NCI-H510A treated with DMSO at 0.1 percent for 48 hours (cell line): ENCODE measurements around the gene OXLD1.
A peak's percentile ranks its signal among the peaks of the same experiment; 100 is the strongest.

Source experiments
- DNase-seq: peaks from one replicate; lab custom pipeline; 2025; lab: John Stamatoyannopoulos, UW

OXLD1 gene

DNA sequence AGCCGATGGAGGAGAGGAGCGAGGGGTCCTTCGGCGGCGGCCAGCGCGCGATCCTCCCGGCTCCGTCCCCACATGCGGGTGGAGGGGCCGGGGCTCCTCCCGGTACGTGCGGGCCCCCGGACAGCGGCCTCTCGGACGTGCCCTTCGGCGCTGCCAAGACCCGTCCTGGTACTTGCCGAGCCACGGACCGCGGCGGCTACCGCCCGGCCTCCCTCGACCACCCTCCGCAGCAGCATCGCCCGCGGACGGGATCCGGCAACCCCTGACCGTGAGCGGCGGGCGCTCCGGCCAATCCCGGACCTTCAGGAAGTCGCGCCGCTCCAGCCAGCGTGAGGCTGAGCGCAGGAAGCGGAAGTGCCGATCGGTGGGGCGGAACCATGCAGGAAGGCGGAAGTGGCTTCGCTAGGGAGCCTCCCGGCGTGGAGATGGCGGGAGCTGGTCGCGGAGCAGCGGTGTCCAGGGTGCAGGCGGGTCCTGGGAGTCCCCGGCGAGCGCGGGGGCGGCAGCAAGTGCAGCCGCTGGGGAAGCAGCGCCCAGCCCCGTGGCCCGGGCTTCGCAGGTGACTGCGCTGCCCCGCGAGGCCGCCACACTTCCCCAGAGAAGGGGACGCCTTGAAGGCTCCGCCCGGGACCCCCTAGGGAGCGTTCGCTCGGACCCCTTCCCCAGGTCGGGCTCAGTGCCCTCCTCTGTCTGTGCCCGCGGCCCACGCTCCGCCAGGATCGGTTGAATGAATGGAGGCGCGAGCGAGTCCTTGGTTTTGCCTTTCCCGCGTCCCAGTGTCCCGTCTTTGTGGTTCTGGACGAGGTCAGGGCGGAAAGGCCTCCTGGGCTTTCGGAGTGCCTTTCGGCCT lies at the start of gene OXLD1, which contains the start of gene CCDC137:
OXLD1 (minus strand) TSS at position 264 of the 850 bp plus-strand sequence; CDS start at position 236, 28 bp downstream.
CCDC137 (plus strand) TSS at position 396 of the 850 bp plus-strand sequence; CDS start at position 426, 30 bp downstream.
- peak; percentile 77 for DNase-seq

DNA sequence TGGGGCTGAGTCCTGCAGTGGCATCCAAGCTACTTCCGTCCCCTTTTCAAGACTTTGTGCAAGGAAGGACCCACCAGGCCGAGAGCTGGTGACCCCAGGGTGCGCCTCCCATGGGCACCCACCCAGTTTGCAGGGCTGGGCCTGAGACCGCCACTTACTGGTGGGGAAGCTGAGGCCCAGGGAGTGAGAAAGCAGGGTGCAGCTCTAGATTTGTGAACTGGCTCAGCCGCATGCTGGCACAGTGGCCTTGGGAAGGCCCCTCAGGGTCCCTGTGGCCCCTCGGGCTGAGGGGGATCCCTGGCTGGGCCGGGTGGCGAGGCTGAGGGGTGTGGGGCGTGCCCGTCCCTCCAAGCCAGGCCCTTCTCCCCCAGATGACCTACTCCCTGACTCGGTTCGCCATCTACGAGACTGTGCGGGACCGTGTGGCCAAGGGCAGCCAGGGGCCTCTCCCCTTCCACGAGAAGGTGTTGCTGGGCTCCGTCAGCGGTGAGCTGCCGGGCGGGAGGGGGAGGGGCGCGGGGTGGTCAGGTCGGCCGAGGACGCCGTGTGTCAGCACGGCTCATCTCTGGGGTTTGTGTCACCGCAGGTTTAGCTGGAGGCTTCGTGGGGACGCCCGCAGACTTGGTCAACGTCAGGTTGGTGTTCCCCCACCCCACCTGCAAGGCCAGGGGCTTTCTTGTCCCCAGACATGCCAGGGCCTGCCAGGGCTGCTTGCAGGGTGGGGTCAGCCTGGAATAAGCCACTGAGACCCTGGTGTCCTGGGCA lies 48.9 kb upstream of the OXLD1 start:
- DNase-seq, result no peak

DNA sequence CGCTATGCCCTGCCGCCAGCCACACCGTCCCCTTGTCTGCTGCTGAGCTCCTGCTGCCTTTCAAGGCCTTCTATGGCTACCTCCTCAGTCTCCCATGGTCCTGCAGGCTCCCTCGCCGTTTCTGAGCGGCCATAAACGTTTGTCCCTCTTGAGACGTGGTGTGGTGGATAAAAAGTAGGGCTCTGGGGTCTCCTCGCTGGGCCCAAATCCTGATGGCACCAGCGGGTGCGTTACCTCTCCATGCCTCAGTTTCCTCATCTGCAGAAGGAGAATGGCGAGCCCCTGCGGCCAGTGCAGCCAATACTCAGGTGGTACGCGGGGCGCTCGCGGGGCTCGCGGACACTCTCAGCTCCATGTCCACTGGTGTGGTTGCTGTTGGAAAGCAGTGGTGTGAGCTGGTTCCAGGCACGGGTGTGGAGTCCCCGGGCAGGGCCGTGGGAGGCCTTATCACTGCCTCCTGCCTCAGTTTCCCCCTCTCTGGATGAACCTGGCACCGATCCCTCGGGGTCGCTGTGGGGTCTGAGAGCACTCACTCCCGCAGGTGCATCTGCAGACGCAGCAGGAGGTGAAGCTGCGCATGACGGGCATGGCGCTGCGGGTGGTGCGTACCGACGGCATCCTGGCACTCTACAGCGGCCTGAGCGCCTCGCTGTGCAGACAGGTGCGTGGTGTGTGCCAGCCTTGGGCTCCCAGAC lies 48.2 kb upstream of the OXLD1 start:
- DNase-seq, result no peak

DNA sequence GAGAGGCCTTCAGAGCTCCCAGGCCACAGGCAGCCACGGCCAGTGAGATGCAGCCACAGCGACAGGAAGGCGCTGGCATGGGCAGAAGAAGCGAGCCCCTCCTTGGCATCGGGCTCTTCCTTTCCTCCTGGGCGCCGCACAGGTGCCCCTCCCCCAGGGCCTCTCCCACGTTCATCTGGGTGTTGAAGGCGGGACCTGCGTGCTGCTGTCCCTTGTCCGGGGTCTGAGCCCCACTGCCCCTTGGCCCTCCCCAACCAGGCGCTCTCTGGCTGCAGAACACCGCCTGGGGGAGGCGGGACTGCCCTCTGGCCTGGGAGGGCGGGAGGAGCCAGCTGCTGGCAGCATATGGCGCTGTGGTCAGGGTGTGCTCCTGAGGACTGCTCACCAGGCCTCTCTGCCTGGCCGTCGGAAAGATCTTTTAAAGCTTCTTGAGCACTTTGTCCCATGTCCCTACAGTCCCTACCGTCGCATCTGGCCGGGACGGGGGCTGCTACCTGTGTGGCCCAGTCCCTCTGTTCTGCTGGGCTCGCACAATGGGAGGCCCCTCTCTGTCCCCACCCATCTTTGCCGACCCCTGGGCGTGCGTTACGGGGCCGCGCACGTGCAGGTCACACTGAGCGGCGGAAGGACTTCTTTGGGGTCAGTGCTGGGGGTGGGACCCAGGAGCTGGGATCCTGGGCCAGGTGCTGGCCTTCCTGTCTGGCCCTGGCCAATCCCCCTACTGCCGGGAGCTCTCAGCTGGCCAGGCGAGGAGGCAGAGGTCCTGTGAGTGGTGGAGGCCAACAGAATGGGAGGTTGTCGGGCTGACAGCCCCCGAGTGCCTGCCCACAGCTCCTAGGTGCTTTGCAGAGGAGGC lies 47.4 kb upstream of the OXLD1 start:
- no peak for DNase-seq

DNA sequence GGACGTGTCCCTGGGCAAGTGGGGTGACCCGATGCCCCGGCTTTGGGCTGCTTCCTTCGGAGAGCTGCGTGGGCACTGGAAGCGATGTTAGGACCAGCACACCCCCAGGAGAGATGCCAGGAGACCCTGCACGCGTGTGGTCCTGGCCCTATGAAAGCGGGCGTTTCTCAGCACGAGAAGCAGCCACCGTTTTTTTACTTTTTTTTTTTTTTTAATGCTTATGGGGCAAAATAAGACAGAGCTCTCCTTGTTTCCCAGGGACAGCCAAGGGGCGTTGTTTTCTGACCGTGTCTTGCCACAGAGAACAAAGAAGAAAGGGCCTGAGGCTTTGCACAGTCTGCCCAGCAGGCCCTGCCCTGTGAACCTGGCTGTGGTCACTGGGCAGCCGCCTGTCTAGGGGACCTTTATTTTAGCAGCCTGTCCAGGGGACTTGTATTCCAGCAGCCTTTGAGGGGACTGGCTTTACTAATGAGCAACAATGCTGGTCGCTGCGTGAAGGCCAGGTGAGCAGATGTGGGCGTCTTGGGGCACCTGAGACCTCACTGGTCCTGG lies 46.7 kb upstream of the OXLD1 start:
- DNase-seq, result no peak

DNA sequence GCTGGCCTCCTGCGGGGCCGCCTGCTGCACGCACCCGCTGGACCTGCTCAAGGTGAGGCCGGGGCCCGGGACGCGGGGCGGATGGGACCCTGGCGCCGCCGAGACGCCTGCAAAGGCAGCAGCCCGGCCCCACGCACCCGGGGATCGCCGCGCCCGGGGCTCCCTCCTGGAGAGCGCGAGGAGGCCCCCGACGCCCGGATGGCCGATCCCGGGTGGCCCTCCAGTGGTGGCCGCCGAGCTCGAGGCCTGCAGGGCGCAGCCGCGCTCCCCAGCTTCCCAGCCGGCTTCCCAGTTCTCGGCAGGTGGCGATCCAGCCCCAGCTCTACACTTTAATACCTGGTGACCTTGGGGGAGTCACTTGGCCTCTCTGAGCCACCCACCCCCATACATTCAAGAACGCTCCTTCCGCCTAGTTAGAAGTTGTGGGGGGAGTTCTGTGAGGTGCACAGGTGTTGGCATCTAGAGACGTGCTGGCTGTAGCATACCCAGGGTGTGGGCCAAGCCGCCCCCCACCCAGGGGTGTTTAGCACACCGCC lies 46.1 kb upstream of the OXLD1 start:
- DNase-seq, result no peak

DNA sequence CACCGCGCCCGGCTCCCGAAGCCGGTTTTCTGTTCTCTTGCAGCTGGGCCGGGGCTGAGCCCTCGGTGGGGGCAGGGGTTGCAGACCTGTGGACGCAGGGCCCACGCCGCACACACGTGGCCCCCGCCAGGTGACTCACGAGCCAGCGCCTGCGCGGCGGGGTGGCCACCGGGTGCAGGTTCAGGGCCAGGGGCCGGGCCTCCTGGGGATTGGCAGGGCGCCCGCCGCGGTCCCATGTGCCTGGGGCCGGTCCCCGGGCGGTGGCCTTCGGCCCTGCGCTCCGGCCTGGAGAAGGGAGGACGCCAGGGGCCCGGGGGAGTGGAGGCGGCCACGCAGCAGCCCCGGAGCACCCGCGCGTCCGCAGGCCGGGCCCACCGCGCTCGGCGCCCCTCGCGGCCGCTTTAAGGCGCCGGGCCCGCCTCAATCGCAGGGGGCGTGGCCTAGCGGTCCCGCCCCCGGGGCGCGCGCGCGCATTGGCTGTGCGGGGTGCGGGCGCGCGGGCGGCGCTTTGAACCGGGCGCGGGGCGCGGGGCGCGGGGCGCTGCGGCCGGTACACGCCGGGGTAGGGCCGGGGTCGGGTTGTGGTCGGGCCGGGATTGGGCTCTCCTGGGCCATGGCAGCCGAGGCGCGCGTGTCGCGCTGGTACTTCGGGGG lies 45.5 kb upstream of the OXLD1 start, which contains the start of gene SLC25A10:
SLC25A10 (plus strand) TSS at position 471 of the 654 bp plus-strand sequence; CDS start at position 614, 143 bp downstream.
- DNase-seq, result peak; percentile 70

DNA sequence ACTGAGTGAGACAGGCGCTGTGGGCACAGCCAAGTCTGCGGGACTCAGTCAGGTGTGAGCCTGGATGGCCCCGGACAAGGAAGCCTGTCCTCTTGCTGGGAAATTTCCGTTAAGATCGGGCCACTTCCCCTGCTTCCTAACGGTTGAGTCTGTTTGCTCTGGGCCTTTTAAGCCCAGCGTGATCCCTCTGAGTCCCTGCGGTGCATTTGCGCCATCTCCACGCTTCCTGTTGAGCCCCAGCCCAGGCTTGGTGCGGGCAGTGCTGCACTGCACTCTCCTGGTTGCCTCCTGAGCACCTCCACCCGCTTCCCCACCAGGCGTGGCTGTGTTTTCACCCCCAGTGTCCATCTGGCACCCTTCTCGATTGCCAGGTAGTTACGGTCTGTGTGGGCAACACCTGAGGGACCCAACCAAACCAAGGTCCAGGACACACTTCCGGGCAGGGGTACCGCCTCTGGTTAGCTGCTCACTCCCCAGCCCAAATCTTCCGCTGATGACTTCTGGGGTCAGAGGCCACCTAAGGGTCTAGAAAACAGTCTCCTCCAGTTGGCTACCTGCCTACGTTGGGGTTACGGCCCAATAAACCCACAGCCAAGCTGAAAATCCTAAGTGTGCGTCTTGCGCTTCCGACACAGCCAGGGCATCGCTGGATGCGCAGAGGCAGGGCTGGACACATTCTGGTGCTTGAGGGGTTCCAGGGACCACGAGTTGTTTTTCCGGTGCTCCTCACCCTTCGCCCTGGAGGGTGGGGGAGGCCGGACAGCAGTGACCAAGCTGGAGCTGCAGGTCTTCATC lies 44.3 kb upstream of the OXLD1 start:
- DNase-seq, result no peak

DNA sequence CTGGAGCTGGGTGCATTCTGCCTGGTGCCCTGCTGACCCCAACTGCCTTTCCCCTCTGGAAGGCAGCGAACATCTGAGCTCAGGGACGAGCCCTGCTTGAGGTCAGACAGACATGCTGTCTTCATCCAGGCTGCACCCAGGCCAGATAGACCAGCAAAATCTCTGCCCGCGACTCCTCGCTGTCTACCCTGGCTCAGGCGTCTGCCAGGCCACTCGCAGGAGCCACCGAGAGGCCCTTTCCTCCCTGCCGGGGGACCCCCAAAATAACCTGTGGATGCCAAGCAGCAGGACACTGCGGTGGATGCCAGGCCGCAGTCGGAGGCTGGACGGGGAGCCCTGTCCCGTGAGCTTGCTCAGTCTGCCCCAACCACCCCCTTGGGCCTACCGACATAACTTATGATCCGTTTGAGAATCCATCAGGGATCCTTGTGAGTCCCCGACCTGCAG lies 42.4 kb upstream of the OXLD1 start:
- DNase-seq, result no peak

DNA sequence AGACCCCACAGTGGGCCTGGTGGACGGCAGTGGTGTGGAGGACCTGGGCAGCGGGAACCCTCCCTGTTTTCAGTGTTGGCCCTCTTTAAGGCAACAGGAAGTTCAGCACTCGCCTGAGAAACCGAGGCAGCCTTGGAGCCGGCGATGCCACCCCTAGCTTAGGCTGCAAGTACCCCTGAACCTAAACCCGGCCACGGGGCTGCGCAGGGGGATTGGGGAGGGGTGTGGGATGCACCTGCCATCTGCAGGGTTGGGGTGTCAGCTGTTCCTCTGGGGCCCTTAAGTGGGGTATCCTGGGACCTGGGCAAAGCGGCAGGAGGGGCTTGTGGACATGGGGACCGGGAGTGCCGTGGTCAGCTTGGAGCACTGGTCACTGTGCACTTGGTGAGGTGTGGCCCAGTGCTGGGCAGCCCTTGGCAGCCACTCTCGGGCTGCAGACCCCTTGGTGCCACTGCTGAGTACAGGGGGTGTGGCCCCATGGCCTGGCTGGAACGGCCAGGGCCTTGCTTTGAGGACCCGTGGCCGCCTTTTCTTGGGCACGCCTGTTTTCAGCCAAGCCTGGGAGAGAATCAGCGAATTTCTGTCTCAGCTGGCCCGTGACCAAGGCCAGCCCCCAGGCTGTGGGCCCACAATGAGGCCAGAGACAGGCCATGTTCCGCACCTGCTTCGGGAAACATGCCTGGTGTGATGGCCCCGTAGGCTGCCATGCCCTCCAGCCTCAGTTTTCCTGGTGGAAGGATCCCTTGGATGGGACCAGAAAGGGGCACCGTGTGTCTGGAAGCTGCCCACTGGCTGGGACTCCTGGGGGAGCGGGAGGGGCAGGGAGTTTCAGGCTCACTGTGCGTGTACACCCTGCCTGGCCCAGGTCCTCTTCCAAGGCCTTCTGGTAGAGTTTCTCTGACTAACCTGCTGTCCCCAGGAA lies 41.6 kb upstream of the OXLD1 start:
- no peak for DNase-seq

DNA sequence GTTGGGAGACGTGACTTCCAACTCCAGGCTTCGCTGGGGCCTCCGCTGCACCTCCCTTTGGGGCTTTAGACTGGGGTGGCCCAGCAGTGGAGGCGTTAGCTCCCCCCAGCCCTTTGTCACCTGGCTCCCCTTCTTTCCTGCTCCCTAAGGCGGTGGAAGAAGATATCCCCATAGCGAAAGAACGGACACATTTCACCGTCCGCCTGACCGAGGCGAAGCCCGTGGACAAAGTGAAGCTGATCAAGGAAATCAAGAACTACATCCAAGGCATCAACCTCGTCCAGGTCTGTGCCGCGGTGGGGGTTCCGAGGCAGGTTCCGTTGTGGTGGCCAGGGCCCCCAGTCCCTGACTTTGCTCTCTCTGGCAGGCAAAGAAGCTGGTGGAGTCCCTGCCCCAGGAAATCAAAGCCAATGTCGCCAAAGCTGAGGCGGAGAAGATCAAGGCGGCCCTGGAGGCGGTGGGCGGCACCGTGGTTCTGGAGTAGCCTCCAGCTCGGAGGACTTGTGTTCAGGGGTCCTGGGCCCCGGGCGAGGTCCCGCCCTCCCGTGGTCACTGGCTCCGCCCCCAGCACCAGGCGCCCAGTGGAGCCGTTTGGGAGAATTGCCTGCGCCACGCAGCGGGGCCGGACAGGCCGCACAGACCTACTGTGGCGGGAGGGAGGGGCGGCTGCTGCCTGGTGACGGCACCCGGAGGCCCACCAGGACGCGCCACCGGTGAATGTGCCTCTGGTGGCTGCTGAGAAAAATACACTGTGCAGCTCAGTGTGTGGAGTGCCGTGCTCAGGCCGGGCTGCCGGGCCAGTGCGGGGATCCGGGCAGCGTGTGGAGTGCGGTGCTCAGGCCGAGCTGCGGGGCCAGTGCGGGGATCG lies 40.6 kb upstream of the OXLD1 start:
- DNase-seq, result no peak

DNA sequence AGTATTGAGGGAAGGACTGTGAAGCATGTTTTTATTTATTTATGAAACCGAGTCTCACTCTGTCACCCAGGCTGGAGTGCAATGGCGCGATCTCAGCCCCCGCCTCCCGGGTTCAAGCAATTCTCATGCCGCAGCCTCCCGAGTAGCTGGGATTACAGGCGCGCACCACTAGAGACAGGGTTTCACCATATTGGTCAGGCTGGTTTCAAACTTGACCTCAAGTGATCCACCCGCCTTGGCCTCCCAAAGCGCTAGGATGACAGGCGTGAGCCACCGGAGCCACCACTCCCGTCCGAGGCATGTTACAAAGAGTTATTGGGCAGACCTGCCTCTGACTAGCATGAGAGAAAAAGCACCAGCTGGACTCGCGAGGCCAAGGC lies 39.8 kb upstream of the OXLD1 start:
- DNase-seq, result no peak

DNA sequence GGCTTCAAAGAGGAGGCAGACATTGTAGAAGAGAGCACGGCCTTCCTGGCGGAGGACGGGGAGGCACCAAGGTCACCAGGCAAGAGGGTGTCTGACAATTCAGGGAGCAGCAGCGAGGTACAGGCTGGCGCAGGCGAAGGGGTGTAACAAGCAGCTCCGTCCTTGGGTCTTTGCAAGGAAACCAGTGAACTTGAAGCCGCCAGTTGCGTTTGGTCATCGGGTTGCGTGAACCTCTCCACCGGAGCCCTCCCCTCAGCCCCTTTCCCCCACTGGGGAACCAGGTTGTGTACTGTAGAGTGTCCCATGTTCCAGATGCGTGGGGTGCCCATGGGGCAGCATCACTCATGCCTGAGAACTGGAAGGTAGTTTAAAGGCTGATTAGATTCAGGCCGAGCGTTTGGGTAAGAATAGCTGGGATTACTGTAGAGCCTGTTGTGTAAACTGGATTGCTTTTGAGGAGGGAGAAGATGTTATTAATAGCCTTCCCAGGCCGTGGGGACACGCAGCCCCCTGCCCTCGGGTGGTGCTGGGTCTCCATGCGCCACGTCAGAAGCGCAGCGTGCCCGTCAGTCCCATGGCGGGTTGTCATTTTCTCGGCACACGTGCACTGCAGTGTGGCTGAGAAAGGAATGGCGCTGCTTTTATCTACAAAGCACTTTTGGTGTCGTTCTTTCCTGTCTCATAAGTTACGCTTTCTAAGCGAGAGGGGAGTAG lies 39.3 kb upstream of the OXLD1 start:
- no peak for DNase-seq

DNA sequence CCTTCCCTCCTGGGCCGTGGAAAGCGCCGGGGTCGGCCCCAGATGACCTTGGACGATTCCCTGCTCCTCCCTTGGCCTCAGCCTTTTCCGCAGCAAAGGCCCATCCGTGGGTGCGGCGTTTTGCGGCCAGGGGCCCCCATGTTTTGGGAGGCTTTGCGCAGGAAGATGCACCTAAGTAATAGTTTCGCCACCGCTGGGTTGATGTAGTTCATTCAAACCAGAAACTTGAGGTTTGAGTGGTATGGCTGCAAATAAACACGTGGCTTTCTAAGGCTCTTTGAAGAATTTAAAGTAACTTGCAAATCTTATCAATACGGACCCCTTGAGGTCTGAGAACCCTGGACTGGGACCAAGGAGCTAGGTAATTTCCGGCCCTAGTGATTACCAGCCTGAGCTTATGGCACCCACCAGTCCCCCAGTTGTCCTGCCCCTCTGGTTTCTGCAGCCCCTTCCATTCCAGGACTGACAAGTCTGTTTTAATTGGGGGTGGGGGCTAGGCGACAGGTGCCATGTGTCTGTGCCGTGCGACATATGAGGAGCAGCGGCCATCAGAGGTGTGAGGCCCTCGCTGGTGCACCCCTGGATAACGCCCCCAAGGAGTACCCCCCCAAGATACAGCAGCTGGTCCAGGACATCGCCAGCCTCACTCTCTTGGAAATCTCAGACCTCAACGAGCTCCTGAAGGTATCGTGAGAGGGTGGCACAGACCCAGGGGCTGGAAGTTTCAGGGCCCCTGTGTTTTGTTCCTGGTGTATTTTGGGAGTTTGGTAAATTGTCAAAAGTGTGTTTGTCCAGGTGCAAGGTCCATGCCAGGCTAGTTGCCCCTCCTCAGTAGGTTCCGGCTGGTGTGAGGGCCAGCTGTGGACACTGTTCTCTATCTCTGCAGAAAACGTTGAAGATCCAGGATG lies 37.6 kb upstream of the OXLD1 start:
- DNase-seq, result no peak

DNA sequence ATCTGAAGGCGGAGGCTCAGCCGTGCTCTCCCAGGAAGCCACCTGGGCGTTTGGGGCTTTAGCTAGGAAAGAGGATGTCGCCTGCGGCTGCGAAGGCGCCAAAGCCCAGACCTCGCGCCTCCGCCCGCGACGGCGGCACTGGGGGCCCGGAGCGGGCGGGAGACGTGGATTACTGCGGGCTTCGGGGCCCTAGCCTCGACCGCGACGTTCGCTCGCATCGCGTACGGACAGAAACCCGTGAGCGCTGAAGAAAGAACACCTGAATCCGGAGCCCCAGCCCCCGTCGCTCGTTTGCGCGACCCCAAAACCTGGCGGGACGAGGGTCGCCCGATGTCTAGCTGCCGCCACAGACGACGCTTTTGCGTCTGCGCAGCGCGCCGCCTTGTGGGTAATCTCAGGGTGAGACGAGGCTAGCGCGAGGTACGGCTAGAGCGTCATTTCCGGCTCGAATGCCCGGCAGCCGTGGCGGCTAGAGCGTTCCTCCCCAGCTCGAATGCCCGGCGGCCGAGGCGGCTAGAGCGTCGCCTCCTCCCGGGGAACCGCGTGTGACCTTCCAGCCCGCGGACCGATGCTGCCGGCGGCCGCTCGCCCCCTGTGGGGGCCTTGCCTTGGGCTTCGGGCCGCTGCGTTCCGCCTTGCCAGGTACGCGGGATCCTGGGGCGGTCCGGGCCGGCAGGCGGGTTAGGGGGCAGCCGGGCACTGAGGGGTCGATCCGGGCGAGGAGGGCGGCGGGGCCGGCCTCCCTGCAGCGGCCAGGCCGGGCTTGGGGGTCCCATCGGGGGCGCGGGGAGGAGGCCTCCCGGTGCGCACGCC lies 36.7 kb upstream of the OXLD1 start, which contains the start of gene MRPL12:
MRPL12 (plus strand) TSS at position 434 of the 813 bp plus-strand sequence; CDS start at position 569, 135 bp downstream.
- peak; percentile 95 for DNase-seq
